OCI-LY1 (cell line): Measurements from ENCODE around the gene ATP11B.
"Not testable (repeated sequence)": the region's sequence is repeated elsewhere in the genome, so short reads cannot be mapped to it uniquely, and the experiment has no call there.

Experiments
- H2AFZ ChIP-seq: fragments of 200-600 bp; sonication (generic), shearing (Covaris generic); 2 replicates; pipeline ENCODE4 v1.6.0; 2014; ENCODE audit warnings: antibody characterized with exemption, mild to moderate bottlenecking, low read length
- H3F3A ChIP-seq: fragments of 200-600 bp; sonication (generic), shearing (Covaris generic); 2 replicates; pipeline ENCODE4 v1.6.0; 2014; ENCODE audit warnings: mild to moderate bottlenecking, antibody characterized with exemption, low read length, moderate library complexity; ENCODE audit not compliant: insufficient read depth
- H3K27ac ChIP-seq: fragments of 200-600 bp; sonication (generic); 2 replicates; pipeline ENCODE4 v1.5.1; 2014; ENCODE audit warnings: low read length, mixed run types, mild to moderate bottlenecking, low read depth; ENCODE audit not compliant: poor library complexity, severe bottlenecking
- H3K27me3 ChIP-seq: fragments of 200-600 bp; sonication (generic); 2 replicates; pipeline ENCODE4 v1.6.0; 2014; ENCODE audit warnings: antibody characterized with exemption, mild to moderate bottlenecking, low read length, moderate library complexity; ENCODE audit not compliant: insufficient read depth
- H3K36me3 ChIP-seq: fragments of 200-600 bp; sonication (generic); 2 replicates; pipeline ENCODE4 v1.6.1; 2014; ENCODE audit warnings: mild to moderate bottlenecking, antibody characterized with exemption, low read length, moderate library complexity, mixed read lengths; ENCODE audit not compliant: insufficient read depth
- H3K4me1 ChIP-seq: fragments of 200-600 bp; sonication (generic); 2 replicates; pipeline ENCODE4 v1.5.1; 2014; ENCODE audit warnings: mild to moderate bottlenecking, low read length, moderate library complexity; ENCODE audit not compliant: insufficient read depth, severe bottlenecking
- H3K4me2 ChIP-seq: fragments of 200-600 bp; sonication (generic), shearing (Covaris generic); 2 replicates; pipeline ENCODE4 v1.6.1; 2014; ENCODE audit warnings: low read length
- H3K4me3 ChIP-seq: fragments of 200-600 bp; sonication (generic); 2 replicates; pipeline ENCODE4 v1.5.1; 2014; ENCODE audit warnings: low read length, low read depth, mild to moderate bottlenecking, mixed read lengths; ENCODE audit not compliant: poor library complexity, severe bottlenecking
- H3K79me2 ChIP-seq: fragments of 200-600 bp; shearing (Covaris generic); 2 replicates; pipeline ENCODE4 v1.6.1; 2016; ENCODE audit warnings: mixed run types, low read length, mixed read lengths; ENCODE audit not compliant: insufficient read depth
- H3K9ac ChIP-seq: fragments of 200-600 bp; sonication (generic), shearing (Covaris generic); 2 replicates; pipeline ENCODE4 v1.6.1; 2014; ENCODE audit warnings: mild to moderate bottlenecking, low read length, mixed read lengths
- H3K9me2 ChIP-seq: fragments of 200-600 bp; sonication (generic), shearing (Covaris generic); 2 replicates; pipeline ENCODE4 v1.6.1; 2014; ENCODE audit warnings: low read depth, mild to moderate bottlenecking, low read length, mixed read lengths
- H3K9me3 ChIP-seq: fragments of 200-600 bp; shearing (Covaris generic); 2 replicates; pipeline ENCODE4 v1.6.1; 2014; ENCODE audit warnings: low read length, mixed read lengths
- H4K20me1 ChIP-seq: fragments of 200-600 bp; sonication (generic), shearing (Covaris generic); 2 replicates; pipeline ENCODE4 v1.6.0; 2016; ENCODE audit warnings: mild to moderate bottlenecking, low read length; ENCODE audit not compliant: insufficient read depth
- CTCF ChIP-seq: fragments of 200-600 bp; sonication (generic), shearing (Covaris generic); IDR thresholded peaks from 2 replicates; pipeline ENCODE4 v1.5.1; 2017; ENCODE audit warnings: mild to moderate bottlenecking, antibody characterized with exemption, low read length, moderate library complexity, mixed read lengths
- EZH2 ChIP-seq: fragments of 200-600 bp; sonication (generic), shearing (Covaris generic); IDR thresholded peaks from 2 replicates; pipeline ENCODE4 v1.8.0; 2017; ENCODE audit warnings: borderline replicate concordance, mixed run types, mild to moderate bottlenecking, antibody characterized with exemption, low read length, moderate library complexity, mixed read lengths

The ATP11B gene

GRCh38 chr3:182821221-182821981 lies 28.1 kb downstream of the ATP11B start:
- TF ChIP-seq EZH2 (no peak), CTCF (no peak)
- Histone ChIP-seq H3K36me3 (peaks cover 49% of the 10 kb centered on the region), H3K9me3 (no peaks in the 10 kb centered on the region), H2AFZ (no peak overlapping the region), H3F3A (no peaks in the 10 kb centered on the region), H3K9ac (no peak overlapping the region), H4K20me1 (no peaks in the 10 kb centered on the region), H3K27me3 (no peaks in the 10 kb centered on the region), H3K27ac (no peak overlapping the region), H3K9me2 (no peaks in the 10 kb centered on the region), H3K79me2 (peaks cover 49% of the 10 kb centered on the region), H3K4me2 (no peak overlapping the region), H3K4me1 (no peaks in the 10 kb centered on the region), H3K4me3 (no peak overlapping the region)

- H3K9me2 ChIP-seq, H3K4me3 ChIP-seq, H3F3A ChIP-seq, H3K27me3 ChIP-seq, H3K4me2 ChIP-seq, H3K9ac ChIP-seq, H3K27ac ChIP-seq, H3K4me1 ChIP-seq, H3K9me3 ChIP-seq, H4K20me1 ChIP-seq, H2AFZ ChIP-seq: not testable (repeated sequence)
- Histone ChIP-seq H3K36me3 (peaks cover 55% of the 10 kb centered on the region), H3K79me2 (peaks cover 49% of the 10 kb centered on the region)
Observed at GRCh38 chr3:182822260-182822659, 29.0 kb downstream of the ATP11B start.

- Histone ChIP-seq H3K4me1 (no peaks in the 10 kb centered on the region), H4K20me1 (no peaks in the 10 kb centered on the region), H2AFZ (no peak overlapping the region), H3K36me3 (peaks cover 64% of the 10 kb centered on the region), H3K27me3 (no peaks in the 10 kb centered on the region), H3K4me2 (no peak overlapping the region), H3K27ac (no peak overlapping the region), H3K9me3 (no peaks in the 10 kb centered on the region), H3K9ac (no peak overlapping the region), H3K79me2 (peaks cover 32% of the 10 kb centered on the region), H3K4me3 (no peak overlapping the region), H3F3A (no peaks in the 10 kb centered on the region), H3K9me2 (no peaks in the 10 kb centered on the region)
- no peak for TF ChIP-seq CTCF
- TF ChIP-seq EZH2: no peak
Observed at GRCh38 chr3:182824957-182825356, 31.7 kb downstream of the ATP11B start.
